HG03439 (cell line): ENCODE measurements around the gene OLFM2.
"Not testable (repeated sequence)": the region's sequence is repeated elsewhere in the genome, so short reads cannot be mapped to it uniquely, and the experiment has no call there.

Source experiments
- ATAC-seq: cut with Tn5 transposase; IDR thresholded peaks from one replicate; pipeline ENCODE4 v1.9.1; 2021; ENCODE audit warnings: mild to moderate bottlenecking, moderate library complexity; ENCODE audit not compliant: unreplicated experiment

OLFM2 gene

DNA sequence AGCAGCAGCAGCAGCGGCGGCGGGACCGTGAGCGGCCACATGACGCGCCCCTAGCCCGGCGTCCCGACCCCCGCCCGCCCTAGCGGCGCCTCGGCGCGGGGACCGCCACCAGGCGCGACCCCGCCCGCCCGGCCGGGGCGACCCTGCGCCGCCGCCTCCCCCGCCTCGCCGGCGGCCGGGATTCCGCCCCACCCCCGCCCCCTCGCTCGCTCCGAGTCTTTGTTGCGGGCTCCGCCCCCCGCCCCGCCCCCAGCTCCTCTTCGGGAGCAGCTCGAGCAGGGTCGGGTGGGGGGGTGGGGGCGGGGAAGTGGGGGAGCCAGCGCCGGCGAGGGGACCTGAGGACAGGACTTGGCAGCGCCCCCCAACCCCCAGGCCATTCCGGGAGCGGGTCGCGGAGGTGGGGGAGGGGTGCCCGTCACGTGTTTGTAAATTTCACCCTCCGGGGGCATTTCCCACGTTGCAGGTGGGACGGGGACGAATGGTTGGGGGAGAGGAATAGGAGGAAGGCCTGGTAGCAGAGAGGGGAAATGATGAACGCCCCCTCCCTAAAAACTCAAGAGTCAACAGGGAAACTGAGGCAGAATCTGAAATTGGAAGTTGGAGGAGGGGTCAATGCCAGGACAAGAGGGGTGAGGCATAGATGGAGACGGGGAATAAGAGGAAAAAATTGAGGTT is at the start of gene OLFM2:
Gene OLFM2 (minus strand): TSS at position 190 of the 675 bp plus-strand sequence. CDS start 149 bp downstream, at position 41.
- ATAC-seq = no peak

GRCh38 chr19:9981406-9982260 is 45.3 kb upstream of the OLFM2 start:
- ATAC-seq = no peak

DNA sequence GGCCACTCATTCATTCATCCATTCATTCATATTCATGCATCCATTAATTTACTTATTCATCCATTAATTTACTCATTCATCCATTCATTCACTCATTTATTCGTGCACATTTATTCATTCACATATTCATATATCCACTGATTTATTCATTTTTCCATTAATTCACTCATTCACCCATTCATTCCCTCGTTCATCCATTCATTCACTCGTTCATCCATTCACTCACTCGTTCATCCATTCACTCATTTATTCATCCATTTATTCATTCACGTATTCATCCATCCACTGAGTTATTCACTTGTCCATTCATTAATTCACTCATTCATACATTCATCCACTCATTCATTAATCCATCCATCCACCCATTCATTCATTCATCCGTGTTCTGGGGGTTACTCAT is 35.8 kb upstream of the OLFM2 start:
- no peak for ATAC-seq

GRCh38 chr19:9971166-9971897 is 35.0 kb upstream of the OLFM2 start:
- ATAC-seq = no peak

- ATAC-seq = no peak
These were observed 34.2 kb upstream of the OLFM2 start for GRCh38 chr19:9970481-9970880.

DNA sequence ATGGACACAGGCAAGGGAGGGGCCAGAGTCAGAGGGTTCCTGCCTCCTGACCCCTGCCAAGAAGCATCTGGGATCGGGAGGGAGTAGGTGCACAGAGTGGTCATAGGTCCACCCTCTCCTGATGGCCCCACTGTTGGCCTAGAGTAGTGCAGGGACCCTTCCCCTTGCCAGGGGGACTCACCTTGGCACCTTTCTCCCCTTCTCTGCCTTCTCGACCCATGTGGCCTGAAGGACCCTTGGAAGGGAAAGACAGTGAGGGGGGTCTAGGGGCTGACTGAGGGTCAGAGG is 33.3 kb upstream of the OLFM2 start:
- no peak for ATAC-seq

DNA sequence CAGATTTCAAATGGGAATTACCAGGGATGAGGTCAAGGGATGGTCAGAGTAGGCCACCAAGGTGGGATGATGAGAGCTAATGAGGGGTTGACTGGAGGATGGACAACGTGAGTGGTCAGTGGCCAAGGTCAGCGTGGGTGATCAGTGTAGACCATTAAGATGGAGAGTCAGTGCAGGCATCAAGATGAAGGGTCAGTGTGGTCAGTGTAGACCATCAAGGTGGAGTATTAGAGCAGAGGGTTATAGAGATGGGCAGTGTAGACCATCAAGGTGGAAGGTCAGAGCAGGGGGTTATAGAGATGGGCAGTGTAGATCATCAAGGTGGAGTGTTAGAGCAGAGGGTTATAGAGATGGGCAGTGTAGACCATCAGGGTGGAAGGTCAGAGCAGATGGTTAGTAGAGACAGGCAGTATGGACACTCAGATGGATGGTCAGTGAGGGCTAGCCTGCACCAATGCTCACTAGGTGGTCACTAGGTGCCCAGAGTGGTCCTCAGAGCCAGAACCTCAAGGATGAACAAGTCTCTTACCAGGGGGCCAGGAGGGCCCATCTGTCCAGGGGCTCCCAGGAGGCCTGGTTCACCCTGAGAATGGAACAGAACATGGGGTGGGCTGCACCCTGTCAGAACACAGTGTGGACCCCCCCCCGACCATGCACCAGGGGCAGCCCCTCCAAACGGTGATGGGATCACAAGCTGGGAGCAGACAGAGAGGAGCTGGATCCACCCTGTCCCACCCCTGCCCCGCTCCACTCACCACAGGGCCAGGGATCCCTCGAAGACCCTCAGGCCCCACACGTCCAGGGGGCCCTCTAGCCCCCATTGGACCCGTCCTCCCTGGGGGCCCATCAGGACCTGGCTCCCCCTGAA is 32.7 kb upstream of the OLFM2 start:
- no peak for ATAC-seq

DNA sequence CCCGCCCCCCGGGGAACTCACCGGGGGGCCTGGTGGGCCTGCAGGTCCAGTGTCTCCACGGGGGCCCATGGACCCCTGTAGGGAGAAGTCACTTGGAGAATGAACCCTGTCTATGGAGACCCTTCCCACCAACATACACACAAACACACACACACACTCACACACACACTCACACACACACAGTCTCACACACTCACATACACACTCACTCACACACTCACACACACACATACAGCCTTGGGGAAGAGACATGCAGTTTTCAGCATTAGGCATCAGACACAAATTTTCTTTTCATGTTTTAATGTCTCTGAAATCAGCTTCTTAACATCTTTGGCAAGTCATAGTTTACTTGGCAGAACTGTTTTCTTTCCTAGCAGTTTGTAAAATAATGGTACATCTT is 31.0 kb upstream of the OLFM2 start:
- no peak for ATAC-seq

DNA sequence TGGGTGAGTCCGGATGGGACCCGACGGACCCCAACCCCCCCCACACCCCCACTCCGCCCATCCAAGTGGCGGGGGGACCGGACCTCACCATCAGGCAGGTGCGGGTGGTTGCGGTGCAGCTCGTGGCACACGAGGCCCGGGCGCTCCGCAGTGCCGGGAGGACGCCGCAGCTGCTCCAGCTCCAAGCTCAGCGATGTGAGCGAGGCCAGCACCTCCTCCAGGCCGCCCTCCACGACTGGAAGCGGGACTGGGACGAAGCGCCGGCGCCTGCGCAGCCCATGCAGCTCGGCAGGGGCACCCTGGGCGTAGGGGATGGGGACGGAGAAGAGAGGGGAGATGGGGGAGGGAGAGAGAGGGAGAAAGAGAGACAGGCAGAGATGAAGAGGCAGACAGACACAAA is 30.1 kb upstream of the OLFM2 start:
- no peak for ATAC-seq

GRCh38 chr19:9966024-9966423 is 29.7 kb upstream of the OLFM2 start:
- no peak for ATAC-seq

- no peak for ATAC-seq
These were observed 26.4 kb upstream of the OLFM2 start for GRCh38 chr19:9962623-9963290.

DNA sequence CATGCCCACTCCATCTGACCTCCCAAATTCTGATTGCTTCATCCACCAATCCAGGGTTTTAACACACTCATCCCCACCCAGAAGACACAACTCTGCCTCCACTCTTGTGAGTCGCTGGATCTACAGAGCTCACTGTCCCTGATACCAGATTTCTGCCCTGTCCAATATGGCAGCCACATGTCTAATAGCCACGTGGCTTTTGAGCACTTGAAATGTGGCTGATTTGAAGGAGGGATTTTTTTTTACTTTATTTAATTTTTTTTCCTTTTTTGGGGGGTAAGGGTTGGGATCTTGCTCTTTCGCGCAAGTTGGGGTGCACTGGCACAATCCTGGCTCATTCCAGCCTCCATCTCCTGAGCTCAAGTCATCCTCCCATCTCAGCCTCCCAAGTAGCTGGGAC is 24.8 kb upstream of the OLFM2 start:
- ATAC-seq = no peak

- ATAC-seq = no peak
These were observed 22.1 kb upstream of the OLFM2 start for GRCh38 chr19:9958379-9958821.

DNA sequence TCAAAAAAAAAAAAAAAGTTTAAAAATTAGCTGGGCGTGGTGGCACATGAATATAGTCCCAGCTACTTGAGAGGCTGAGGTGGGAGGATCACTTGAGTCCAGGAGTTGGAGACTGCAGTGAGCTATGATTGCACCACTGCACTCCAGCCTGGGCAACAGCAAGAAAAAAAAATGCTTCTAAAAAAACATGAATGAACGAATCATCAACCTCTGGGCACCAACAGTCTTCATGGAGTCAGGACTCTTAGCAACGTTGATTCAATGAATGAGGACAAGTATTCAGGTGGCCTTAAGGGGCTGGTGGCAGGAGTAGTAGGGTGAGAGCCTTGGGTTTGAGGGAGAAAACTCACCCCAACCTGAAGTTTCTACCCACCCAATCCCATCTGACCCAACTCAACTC is 20.6 kb upstream of the OLFM2 start:
- no peak for ATAC-seq

DNA sequence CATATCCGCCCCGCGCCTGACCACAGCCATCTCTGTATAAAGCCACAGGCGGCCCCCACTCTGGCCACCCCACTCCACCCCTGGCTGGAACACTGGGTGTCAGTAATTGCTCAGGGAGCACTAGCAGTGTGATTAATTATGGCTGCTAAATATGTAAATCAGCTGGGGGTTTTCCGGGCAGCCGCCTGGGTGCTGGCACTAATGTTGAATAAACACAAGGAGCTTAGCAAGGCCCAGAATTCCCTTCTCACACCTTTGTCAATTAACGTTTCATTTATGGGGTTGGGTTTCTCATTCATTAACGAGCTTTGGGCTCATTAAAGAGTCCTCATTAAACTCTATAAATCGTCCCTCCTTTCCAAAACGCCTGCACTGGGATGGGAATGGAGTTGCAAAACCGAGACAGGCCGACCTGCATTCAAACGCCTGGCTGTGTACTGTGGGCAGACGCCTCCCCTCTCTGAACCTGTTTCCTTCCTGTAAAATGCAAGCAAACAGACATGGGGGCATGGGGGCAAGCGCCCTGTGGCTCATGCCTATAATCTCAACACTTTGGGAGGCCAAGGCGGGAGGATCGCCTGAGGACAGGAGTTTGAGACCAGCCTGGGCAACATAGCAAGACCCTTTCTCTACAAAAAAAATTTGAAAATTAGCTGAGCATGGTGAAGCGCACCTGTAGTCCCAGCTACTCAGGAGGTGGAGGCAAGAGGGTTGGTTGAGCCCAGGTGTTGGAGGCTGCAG is 17.7 kb upstream of the OLFM2 start:
- ATAC-seq = no peak

- ATAC-seq = no peak
These were observed 16.0 kb upstream of the OLFM2 start for GRCh38 chr19:9952276-9952675.

GRCh38 chr19:9947441-9947840 is 11.1 kb upstream of the OLFM2 start:
- no peak for ATAC-seq

GRCh38 chr19:9946528-9947125 is 10.3 kb upstream of the OLFM2 start:
- ATAC-seq = not testable (repeated sequence)

DNA sequence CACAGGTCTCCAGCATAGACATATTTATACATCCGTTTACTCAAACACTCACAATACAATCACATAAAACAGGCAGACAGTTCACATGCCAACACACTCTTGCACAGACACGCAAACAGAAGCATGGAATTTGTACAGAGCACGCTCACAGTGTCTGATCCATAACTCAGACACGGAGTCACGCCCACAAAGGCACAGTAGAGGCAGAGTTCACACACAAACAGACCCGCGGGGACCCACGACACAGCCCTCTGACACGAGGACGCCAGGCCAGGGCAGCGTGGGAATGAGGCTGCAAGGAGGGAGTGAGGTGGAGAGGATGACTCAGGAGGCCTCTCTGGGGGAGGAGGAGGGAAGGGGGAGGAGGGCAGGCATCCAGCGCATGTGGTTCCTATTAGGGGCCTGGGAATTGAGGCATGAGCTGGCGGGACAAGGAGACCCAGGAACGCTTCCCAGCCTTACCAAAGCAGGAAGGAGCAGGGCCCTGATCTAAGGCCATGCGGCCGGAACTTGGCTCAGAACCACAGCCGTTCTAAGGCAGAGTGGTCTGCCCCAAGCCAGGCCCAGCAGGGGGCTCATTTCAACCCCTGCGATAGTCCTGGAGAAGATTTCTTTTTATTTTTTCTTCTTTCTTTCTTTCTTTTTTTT is 9.1 kb upstream of the OLFM2 start:
- ATAC-seq = no peak
